AG09319 (cell line): Measurements from ENCODE around the gene MMP13.

Source experiments
- DNase-seq: peaks from one replicate; pipeline ENCODE4 v3.0.0-alpha.2; 2010; ENCODE audit warnings: low read depth; ENCODE audit errors: extremely low read depth
- CTCF ChIP-seq: IDR thresholded peaks from 2 replicates; pipeline ENCODE4 v1.5.1; 2011; ENCODE audit warnings: low read depth, mild to moderate bottlenecking, inconsistent platforms, low read length, moderate library complexity

The MMP13 gene

GRCh38 chr11:102935514-102935913, 20.0 kb downstream of the MMP13 start:
- DNase-seq = no peak
- TF ChIP-seq CTCF = no peak

- DNase-seq = no peak
- no peak for TF ChIP-seq CTCF
Measured at GRCh38 chr11:102934735-102935134, 20.8 kb downstream of the MMP13 start.

GRCh38 chr11:102933627-102934026, 21.9 kb downstream of the MMP13 start:
- DNase-seq = no peak
- TF ChIP-seq CTCF = no peak

- DNase-seq = no peak
- TF ChIP-seq CTCF = no peak
Measured at GRCh38 chr11:102932678-102933077, 22.9 kb downstream of the MMP13 start.

- no peak for TF ChIP-seq CTCF
Measured at GRCh38 chr11:102930451-102930850, 25.1 kb downstream of the MMP13 start.

GRCh38 chr11:102929972-102930371, 25.6 kb downstream of the MMP13 start:
- no peak for TF ChIP-seq CTCF
- no peak for DNase-seq

More at GRCh38 chr11:102930451-102930850, 25.1 kb downstream of the MMP13 start:
- no peak for DNase-seq

GRCh38 chr11:102929166-102929565, 26.4 kb downstream of the MMP13 start:
- TF ChIP-seq CTCF = no peak
- DNase-seq = no peak
